H1 (cell line): ENCODE measurements around the gene HMMR. TPM values are rescaled to one million over a fixed set of nuclear protein-coding genes. Genes with fewer than 3 reads are reported as not detected.

Source experiments
- ATF2 ChIP-seq: IDR thresholded peaks from 2 replicates; pipeline ENCODE4 v1.6.1; 2012; ENCODE audit warnings: low read length, inconsistent platforms
- JUN ChIP-seq: IDR thresholded peaks from 2 replicates; pipeline ENCODE4 v1.6.1; 2011; ENCODE audit warnings: low read depth, mild to moderate bottlenecking, improper control_type of control experiment, low read length
- RAD21 ChIP-seq, 2 experiments: IDR thresholded peaks in 1 of 2; conservative IDR thresholded peaks in 1 of 2; 2 replicates each; pipeline ENCODE4 v1.6.1; 2011; ENCODE audit warnings: low read depth in 2 of 2, low read length in 2 of 2, improper control_type of control experiment in 1 of 2, inconsistent platforms in 1 of 2, mild to moderate bottlenecking in 1 of 2, moderate library complexity in 1 of 2
- SIN3A ChIP-seq, 2 experiments: IDR thresholded peaks in 1 of 2; conservative IDR thresholded peaks in 1 of 2; 2 replicates each; pipeline ENCODE4 v1.6.1; 2011 to 2012; ENCODE audit warnings: low read length in 2 of 2, improper control_type of control experiment in 1 of 2, low read depth in 1 of 2, mild to moderate bottlenecking in 1 of 2
- SP4 ChIP-seq: IDR thresholded peaks from 2 replicates; pipeline ENCODE4 v1.6.1; 2012; ENCODE audit warnings: low read length, inconsistent platforms
- SUZ12 ChIP-seq: fragments of 200-600 bp; sonication (generic); IDR thresholded peaks from 2 replicates; pipeline ENCODE4 v1.6.1; 2012; ENCODE audit warnings: mild to moderate bottlenecking, inconsistent platforms, low read length, moderate library complexity, mixed read lengths
- polyA plus RNA-seq, 7 experiments: library from polyadenylated mRNA; depleted of rRNA in 3 of 7; stranded (reverse) in 5 of 7; unstranded in 2 of 7; fragments of >200 nt in 5 of 7; fragments of 200-250 nt in 2 of 7; gene quantifications; 1 replicate in 5 of 7; 2 replicates in 1 of 7; 4 replicates in 1 of 7; pipeline versions ENCODE4 v1.2.1 to v1.2.3, GENCODE V29; 2011 to 2013; ENCODE audit warnings: missing spikeins in 2 of 7, mixed read lengths in 2 of 7
- total RNA-seq: library from RNA; stranded (reverse); fragmentation: NEBNext Ultra II Directional; extraction: Animal tissue kit (Norgen Biotek cat#: 25700); gene quantifications from 2 replicates; pipeline ENCODE4 v1.2.1, GENCODE V29; 2021
- TF ChIP-seq, protein P1 (sequence below): IDR thresholded peaks from 2 replicates; pipeline ENCODE4 v1.6.1; 2011; ENCODE audit warnings: low read length, improper control_type of control experiment
- TF ChIP-seq, protein P2 (sequence below): IDR thresholded peaks from 2 replicates; pipeline ENCODE4 v1.6.1; 2012; ENCODE audit warnings: inconsistent platforms

Gene HMMR
- total and polyA plus RNA-seq, 2 of the 8 experiments (the other 6 are each of a cell fraction or from before 2014, with no cell fraction given): 17.5 to 77.3 TPM

- no peak; the same call in 1 of the 2 replicates for TF ChIP-seq ATF2
- TF ChIP-seq SUZ12: no peak
- TF ChIP-seq, protein P1, sequence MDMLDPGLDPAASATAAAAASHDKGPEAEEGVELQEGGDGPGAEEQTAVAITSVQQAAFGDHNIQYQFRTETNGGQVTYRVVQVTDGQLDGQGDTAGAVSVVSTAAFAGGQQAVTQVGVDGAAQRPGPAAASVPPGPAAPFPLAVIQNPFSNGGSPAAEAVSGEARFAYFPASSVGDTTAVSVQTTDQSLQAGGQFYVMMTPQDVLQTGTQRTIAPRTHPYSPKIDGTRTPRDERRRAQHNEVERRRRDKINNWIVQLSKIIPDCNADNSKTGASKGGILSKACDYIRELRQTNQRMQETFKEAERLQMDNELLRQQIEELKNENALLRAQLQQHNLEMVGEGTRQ: no peak
- TF ChIP-seq JUN: no peak
- TF ChIP-seq RAD21 (IDR thresholded peaks at IDR 0.05 in 1 of 2, conservative IDR thresholded peaks at IDR 0.05 in 1 of 2; ENCODE audit: low read depth in 2 of 2, low read length in 2 of 2): no peak
- TF ChIP-seq SP4: no peak
- no peak for TF ChIP-seq SIN3A (conservative IDR thresholded peaks at IDR 0.05 in 1 of 2, IDR thresholded peaks at IDR 0.05 in 1 of 2; ENCODE audit: low read depth in 1 of 2, low read length in 2 of 2)
- TF ChIP-seq, protein P2, sequence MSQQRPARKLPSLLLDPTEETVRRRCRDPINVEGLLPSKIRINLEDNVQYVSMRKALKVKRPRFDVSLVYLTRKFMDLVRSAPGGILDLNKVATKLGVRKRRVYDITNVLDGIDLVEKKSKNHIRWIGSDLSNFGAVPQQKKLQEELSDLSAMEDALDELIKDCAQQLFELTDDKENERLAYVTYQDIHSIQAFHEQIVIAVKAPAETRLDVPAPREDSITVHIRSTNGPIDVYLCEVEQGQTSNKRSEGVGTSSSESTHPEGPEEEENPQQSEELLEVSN: no peak
- TF ChIP-seq, all 59 proteins: peak for 3
These were observed 44.6 kb downstream of the HMMR start (continued) for GRCh38 chr5:163505049-163505367.
